GM13976 (cell line): ENCODE results near the gene SH3RF3.
"Not testable (repeated sequence)": the region's sequence is repeated elsewhere in the genome, so short reads cannot be mapped to it uniquely, and the experiment has no call there.

Experiments
- DNase-seq: peaks from one replicate; pipeline ENCODE4 v3.0.0; 2012; ENCODE audit warnings: low spot score
- in situ Hi-C: fragments of 300-500 bp; cut with MboI; formaldehyde crosslinking; loops from one replicate; pipeline ENCODE4 v1.12.0; 2022; ENCODE audit warnings: low sequenced_read_pairs, mixed read lengths, inconsistent platforms; ENCODE audit not compliant: unreplicated experiment
- TF ChIP-seq, protein P1 (sequence below): IDR thresholded peaks from 2 replicates; pipeline ENCODE4 v1.5.1; 2012; ENCODE audit warnings: borderline replicate concordance, mild to moderate bottlenecking; ENCODE audit not compliant: insufficient read depth; ENCODE audit errors: extremely low read depth, missing control alignments, control extremely low read depth

Gene SH3RF3

GRCh38 chr2:109159096-109159495 is 30.1 kb downstream of the SH3RF3 start:
- TF ChIP-seq, protein P1, sequence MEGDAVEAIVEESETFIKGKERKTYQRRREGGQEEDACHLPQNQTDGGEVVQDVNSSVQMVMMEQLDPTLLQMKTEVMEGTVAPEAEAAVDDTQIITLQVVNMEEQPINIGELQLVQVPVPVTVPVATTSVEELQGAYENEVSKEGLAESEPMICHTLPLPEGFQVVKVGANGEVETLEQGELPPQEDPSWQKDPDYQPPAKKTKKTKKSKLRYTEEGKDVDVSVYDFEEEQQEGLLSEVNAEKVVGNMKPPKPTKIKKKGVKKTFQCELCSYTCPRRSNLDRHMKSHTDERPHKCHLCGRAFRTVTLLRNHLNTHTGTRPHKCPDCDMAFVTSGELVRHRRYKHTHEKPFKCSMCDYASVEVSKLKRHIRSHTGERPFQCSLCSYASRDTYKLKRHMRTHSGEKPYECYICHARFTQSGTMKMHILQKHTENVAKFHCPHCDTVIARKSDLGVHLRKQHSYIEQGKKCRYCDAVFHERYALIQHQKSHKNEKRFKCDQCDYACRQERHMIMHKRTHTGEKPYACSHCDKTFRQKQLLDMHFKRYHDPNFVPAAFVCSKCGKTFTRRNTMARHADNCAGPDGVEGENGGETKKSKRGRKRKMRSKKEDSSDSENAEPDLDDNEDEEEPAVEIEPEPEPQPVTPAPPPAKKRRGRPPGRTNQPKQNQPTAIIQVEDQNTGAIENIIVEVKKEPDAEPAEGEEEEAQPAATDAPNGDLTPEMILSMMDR, result no peak
- no peak for DNase-seq
- in situ Hi-C loops, result no loop called here

GRCh38 chr2:109160714-109161440 is 31.9 kb downstream of the SH3RF3 start:
- DNase-seq, result no peak
- in situ Hi-C loops, result no loop called here
- TF ChIP-seq, protein P1, result no peak

GRCh38 chr2:109162367-109162766 is 33.4 kb downstream of the SH3RF3 start:
- in situ Hi-C loops, DNase-seq: not testable (repeated sequence)

DNA sequence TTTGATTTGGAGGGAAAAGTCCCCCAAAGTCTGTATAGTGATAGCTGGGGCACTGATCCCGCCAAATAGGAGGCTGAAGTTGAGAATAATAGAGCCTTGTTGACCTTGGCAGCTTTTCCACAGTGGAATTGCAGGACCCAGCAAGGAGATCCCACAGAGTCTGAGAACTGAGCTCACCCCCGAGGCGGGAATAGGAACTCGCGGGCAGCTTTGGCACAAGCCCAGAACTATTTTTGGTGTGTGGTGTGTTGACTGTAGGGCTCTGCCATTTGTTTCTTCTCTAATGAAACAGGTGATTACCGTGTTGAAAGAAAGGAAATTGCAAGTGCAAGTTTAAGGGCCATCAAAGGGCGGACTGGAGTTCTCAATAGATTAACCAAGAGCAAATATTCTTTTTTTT is 34.0 kb downstream of the SH3RF3 start:
- DNase-seq, result no peak
- TF ChIP-seq, protein P1, result no peak
- in situ Hi-C loops, result no loop called here

- TF ChIP-seq, protein P1, result no peak
- in situ Hi-C loops, result no loop called here
- DNase-seq, result no peak
Observed at GRCh38 chr2:109164311-109164710, 35.3 kb downstream of the SH3RF3 start.

DNA sequence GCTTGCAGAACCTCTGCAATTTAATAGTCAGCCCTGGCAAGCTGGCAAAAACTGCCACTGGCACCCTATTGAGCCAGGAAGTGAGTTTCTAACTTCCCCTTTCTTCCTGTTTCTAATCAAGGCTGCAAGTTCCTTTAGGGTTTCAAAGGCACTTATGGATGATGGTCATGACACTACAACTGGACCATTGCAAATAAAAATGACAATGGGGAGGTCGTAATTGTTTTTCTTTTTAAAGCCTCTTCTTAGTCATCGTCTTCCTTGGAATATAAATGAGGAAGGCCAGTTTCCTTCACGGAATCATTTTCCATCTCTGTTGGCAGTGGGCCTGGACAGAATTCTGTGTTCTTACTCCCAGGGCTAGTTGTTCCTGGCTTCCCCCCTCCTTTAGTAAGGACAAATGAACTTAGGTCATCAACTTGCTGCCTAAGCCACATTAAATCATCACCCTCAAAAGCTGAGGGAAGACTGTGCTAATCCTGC is 35.8 kb downstream of the SH3RF3 start:
- in situ Hi-C loops, result no loop called here
- TF ChIP-seq, protein P1, result no peak
- DNase-seq, result no peak

- no peak for DNase-seq
- TF ChIP-seq, protein P1, result no peak
- in situ Hi-C loops, result no loop called here
Observed at GRCh38 chr2:109166811-109167210, 37.8 kb downstream of the SH3RF3 start.
